Inflammatory macrophage treated with lipopolysaccharide for 4 hours (primary cell): Measurements from ENCODE around the gene RIC3.

Experiments
- DNase-seq: peaks from one replicate; pipeline ENCODE4 v3.0.0-alpha.2; 2020

Gene RIC3

GRCh38 chr11:8086001-8086479 is 82.8 kb downstream of the RIC3 start:
- no peak for DNase-seq

- DNase-seq, result no peak
Measured at GRCh38 chr11:8085011-8085645, 83.7 kb downstream of the RIC3 start.

GRCh38 chr11:8084352-8084751 is 84.5 kb downstream of the RIC3 start:
- no peak for DNase-seq

- no peak for DNase-seq
Measured at GRCh38 chr11:8083871-8084281, 84.9 kb downstream of the RIC3 start.

GRCh38 chr11:8083088-8083395 is 85.8 kb downstream of the RIC3 start:
- no peak for DNase-seq

- DNase-seq, result no peak
Measured at GRCh38 chr11:8082391-8083087, 86.3 kb downstream of the RIC3 start.

- no peak for DNase-seq
Measured at GRCh38 chr11:8081591-8082250, 87.1 kb downstream of the RIC3 start.

- no peak for DNase-seq
Measured at GRCh38 chr11:8080674-8081590, 87.9 kb downstream of the RIC3 start, which contains the start of gene TUB. Gene TUB, plus strand, starts transcription at chr11:8081211. Its CDS starts 300 bp downstream, at chr11:8081511.

GRCh38 chr11:8080069-8080670 is 88.7 kb downstream of the RIC3 start:
- no peak for DNase-seq

- no peak for DNase-seq
Measured at GRCh38 chr11:8079111-8079675, 89.6 kb downstream of the RIC3 start.

GRCh38 chr11:8075119-8075726 is 93.6 kb downstream of the RIC3 start:
- no peak for DNase-seq

GRCh38 chr11:8071616-8072581 is 96.9 kb downstream of the RIC3 start:
- no peak for DNase-seq

- peak; percentile 32 for DNase-seq
Measured at GRCh38 chr11:8070417-8071115, 98.3 kb downstream of the RIC3 start.

GRCh38 chr11:8069771-8070170 is 99.1 kb downstream of the RIC3 start:
- no peak for DNase-seq

GRCh38 chr11:8068605-8069221 is 100.1 kb downstream of the RIC3 start:
- DNase-seq, result no peak

- no peak for DNase-seq
Measured at GRCh38 chr11:8067929-8068575, 100.8 kb downstream of the RIC3 start.

GRCh38 chr11:8067567-8067928 is 101.3 kb downstream of the RIC3 start:
- DNase-seq, result no peak

GRCh38 chr11:8066911-8067455 is 101.8 kb downstream of the RIC3 start:
- no peak for DNase-seq
